OCI-LY7 (cell line): ENCODE data around the gene TAOK1. TPM values are rescaled to one million over a fixed set of nuclear protein-coding genes. Genes with fewer than 3 reads are reported as not detected.

Experiments
- BruUV-seq: library from RNA; stranded (reverse); fragments of 400-500 nt; replicated peaks from 2 replicates; lab custom pipeline; 2021; lab: Mats Ljungman, UMichigan
- CTCF ChIA-PET: fragments of 300-600 bp; sonication (Branson Sonifier 250); formaldehyde crosslinking; loops from one replicate; lab custom pipeline; 2022; ENCODE audit warnings: antibody characterized with exemption; ENCODE audit not compliant: unreplicated experiment; lab: Charles Lee
- POLR2A ChIA-PET: fragments of 300-600 bp; sonication (Branson Sonifier 250); formaldehyde crosslinking; loops from one replicate; lab custom pipeline; 2022; ENCODE audit warnings: antibody characterized with exemption; lab: Charles Lee
- DNase-seq: peaks from one replicate; pipeline ENCODE4 v3.0.0-alpha.2; 2015; ENCODE audit warnings: low spot score
- H2AFZ ChIP-seq: fragments of 200-600 bp; sonication (generic), shearing (Covaris generic); 2 replicates; pipeline ENCODE4 v1.6.1; 2014; ENCODE audit warnings: mild to moderate bottlenecking, antibody characterized with exemption, low read length, moderate library complexity
- H3K27ac ChIP-seq: fragments of 200-600 bp; sonication (generic); 2 replicates; pipeline ENCODE4 v1.5.1; 2014; ENCODE audit warnings: mixed run types, low read depth, mild to moderate bottlenecking, moderate library complexity, low read length, inconsistent platforms; ENCODE audit not compliant: poor library complexity, severe bottlenecking
- H3K36me3 ChIP-seq: fragments of 200-600 bp; sonication (generic); 2 replicates; pipeline ENCODE4 v1.6.1; 2014; ENCODE audit warnings: mild to moderate bottlenecking, antibody characterized with exemption, low read length, moderate library complexity, mixed read lengths; ENCODE audit not compliant: insufficient read depth
- H3K4me1 ChIP-seq: fragments of 200-600 bp; sonication (generic); 2 replicates; pipeline ENCODE4 v1.5.1; 2014; ENCODE audit warnings: mild to moderate bottlenecking, low read length; ENCODE audit not compliant: insufficient read depth, poor library complexity, severe bottlenecking
- H3K4me2 ChIP-seq: fragments of 200-600 bp; sonication (generic); 2 replicates; pipeline ENCODE4 v1.6.1; 2014; ENCODE audit warnings: mild to moderate bottlenecking, low read length
- H3K4me3 ChIP-seq: fragments of 200-600 bp; sonication (generic); 2 replicates; pipeline ENCODE4 v1.5.1; 2014; ENCODE audit warnings: mild to moderate bottlenecking, low read depth, low read length; ENCODE audit not compliant: poor library complexity, severe bottlenecking
- H3K79me2 ChIP-seq: fragments of 200-600 bp; sonication (generic); 2 replicates; pipeline ENCODE4 v1.6.1; 2016; ENCODE audit warnings: low read depth, mild to moderate bottlenecking, low read length, moderate library complexity, mixed read lengths; ENCODE audit not compliant: insufficient read depth
- H3K9me2 ChIP-seq: fragments of 200-600 bp; sonication (generic); 2 replicates; pipeline ENCODE4 v1.6.1; 2016; ENCODE audit warnings: mild to moderate bottlenecking, low read length, mixed read lengths; ENCODE audit not compliant: insufficient read depth
- H3K9me3 ChIP-seq: fragments of 200-600 bp; sonication (generic); 2 replicates; pipeline ENCODE4 v1.6.1; 2014; ENCODE audit warnings: mild to moderate bottlenecking, mixed run types, low read length, mixed read lengths
- H4K20me1 ChIP-seq: fragments of 200-600 bp; sonication (generic); 2 replicates; pipeline ENCODE4 v1.6.1; 2014; ENCODE audit warnings: mild to moderate bottlenecking, antibody characterized with exemption, low read length, moderate library complexity, mixed read lengths; ENCODE audit not compliant: insufficient read depth
- EZH2phosphoT487 ChIP-seq: fragments of 200-600 bp; sonication (generic); IDR thresholded peaks from 2 replicates; pipeline ENCODE4 v1.6.1; 2018; ENCODE audit warnings: low read depth, borderline replicate concordance, mild to moderate bottlenecking, mixed run types, antibody characterized with exemption, low read length, moderate library complexity, mixed read lengths
- intact Hi-C: fragments of 100-400 bp; cut with micrococcal nuclease; formaldehyde crosslinking; loops from one replicate; pipeline ENCODE4 v1.10.0; 2022; ENCODE audit not compliant: unreplicated experiment
- total RNA-seq, 2 experiments: library from RNA; depleted of rRNA in 1 of 2; stranded (reverse); fragments of >200 nt in 1 of 2; shearing (Covaris generic) in 1 of 2; gene quantifications; 2 replicates each; pipeline ENCODE4 v1.2.3, GENCODE V29; 2014 to 2022
- TF ChIP-seq, protein P1 (sequence below): fragments of 200-600 bp; sonication (generic); conservative IDR thresholded peaks from 2 replicates; pipeline ENCODE4 v1.5.1; 2014; ENCODE audit warnings: mild to moderate bottlenecking, antibody characterized with exemption, low read length, moderate library complexity, mixed read lengths

Gene TAOK1
- total RNA-seq, 2 experiments from 2014 or later, result 30.4 to 46.8 TPM

DNA sequence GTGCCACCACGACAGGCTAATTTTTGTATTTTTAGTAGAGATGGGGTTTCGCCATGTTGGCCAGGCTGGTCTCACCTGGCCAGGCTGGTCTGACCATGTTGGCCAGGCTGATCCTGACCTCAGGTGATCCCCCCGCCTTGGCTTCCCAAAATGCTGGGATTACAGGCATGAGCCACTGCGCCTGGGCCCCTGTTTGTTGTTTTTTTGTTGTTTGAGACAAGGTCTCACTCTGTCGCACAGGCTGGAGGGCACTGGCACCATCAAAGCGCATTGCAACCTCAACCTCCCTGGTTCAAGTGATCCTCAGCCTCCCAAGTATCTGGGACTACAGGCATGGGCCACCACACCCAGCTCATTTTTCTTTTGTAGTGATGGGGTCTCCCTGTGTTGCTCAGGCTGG, 43.7 kb upstream of the TAOK1 start:
- no peak for TF ChIP-seq EZH2phosphoT487
- TF ChIP-seq, protein P1, sequence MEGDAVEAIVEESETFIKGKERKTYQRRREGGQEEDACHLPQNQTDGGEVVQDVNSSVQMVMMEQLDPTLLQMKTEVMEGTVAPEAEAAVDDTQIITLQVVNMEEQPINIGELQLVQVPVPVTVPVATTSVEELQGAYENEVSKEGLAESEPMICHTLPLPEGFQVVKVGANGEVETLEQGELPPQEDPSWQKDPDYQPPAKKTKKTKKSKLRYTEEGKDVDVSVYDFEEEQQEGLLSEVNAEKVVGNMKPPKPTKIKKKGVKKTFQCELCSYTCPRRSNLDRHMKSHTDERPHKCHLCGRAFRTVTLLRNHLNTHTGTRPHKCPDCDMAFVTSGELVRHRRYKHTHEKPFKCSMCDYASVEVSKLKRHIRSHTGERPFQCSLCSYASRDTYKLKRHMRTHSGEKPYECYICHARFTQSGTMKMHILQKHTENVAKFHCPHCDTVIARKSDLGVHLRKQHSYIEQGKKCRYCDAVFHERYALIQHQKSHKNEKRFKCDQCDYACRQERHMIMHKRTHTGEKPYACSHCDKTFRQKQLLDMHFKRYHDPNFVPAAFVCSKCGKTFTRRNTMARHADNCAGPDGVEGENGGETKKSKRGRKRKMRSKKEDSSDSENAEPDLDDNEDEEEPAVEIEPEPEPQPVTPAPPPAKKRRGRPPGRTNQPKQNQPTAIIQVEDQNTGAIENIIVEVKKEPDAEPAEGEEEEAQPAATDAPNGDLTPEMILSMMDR, result no peak
- no peak for DNase-seq
- H2AFZ ChIP-seq, result no peak overlapping the region
- H3K4me2 ChIP-seq, result no peak overlapping the region
- no peaks in the 10 kb centered on the region for H3K9me2 ChIP-seq
- intact Hi-C loops, result no loop called here
- ChIA-PET CTCF (no interaction called here), POLR2A (interaction anchor here (0.7 to 1.5 kb wide), 2 partner anchors 15 to 17 kb away, joined by 5 to 7 read pairs; no protein-coding TSS in a partner anchor)
- H3K27ac ChIP-seq, result no peak overlapping the region
- no peaks in the 10 kb centered on the region for H3K79me2 ChIP-seq
- no peaks in the 10 kb centered on the region for H4K20me1 ChIP-seq
- H3K9me3 ChIP-seq, result no peaks in the 10 kb centered on the region
- no peaks in the 10 kb centered on the region for H3K4me1 ChIP-seq
- H3K4me3 ChIP-seq, result no peak overlapping the region
- H3K36me3 ChIP-seq, result no peaks in the 10 kb centered on the region
- BruUV-seq, result no TSS peak

DNA sequence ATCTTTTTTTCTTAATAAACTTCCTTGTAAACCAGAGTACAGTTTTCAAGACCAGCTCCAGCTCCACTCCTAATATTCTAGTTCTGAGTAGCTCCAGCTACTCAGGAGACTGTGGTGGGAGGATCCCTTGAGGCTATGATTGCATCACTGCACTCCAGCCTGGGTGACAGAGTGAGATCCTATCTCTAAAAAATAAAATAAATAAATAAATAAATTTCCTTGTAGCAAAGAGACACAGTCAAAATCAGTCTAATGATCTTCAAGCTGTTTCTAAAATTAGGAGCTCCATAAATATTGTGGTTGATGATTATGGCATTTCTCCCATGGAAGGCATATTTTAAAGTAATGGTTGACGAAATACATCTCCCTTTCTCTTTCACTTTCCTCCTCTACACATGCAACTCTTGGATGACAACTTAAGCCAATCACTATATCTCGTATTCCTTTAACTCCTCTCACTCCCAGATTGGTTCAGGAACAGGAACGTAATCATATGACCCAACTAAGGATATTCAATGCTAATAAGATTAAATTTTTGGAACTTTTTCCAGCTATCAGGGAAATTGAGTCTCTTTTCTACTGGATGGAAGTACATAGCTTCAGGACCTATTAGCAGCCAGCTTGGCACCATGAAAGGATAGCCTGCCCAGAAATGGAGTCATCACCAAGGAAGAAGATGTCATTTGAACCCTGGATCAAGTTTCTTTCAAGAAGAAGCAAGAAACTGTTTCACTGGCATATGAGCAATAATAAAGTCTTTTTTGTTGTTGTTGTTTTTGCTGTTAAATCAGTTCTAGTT, 42.1 kb upstream of the TAOK1 start:
- Histone ChIP-seq H3K27ac (no peak overlapping the region), H3K36me3 (no peaks in the 10 kb centered on the region), H3K4me1 (no peaks in the 10 kb centered on the region), H3K4me3 (no peak overlapping the region), H3K9me3 (no peaks in the 10 kb centered on the region), H3K9me2 (no peaks in the 10 kb centered on the region), H3K79me2 (no peaks in the 10 kb centered on the region), H3K4me2 (no peak overlapping the region), H4K20me1 (no peaks in the 10 kb centered on the region), H2AFZ (no peak overlapping the region)
- ChIA-PET POLR2A (interaction anchor here (0.6 to 1.5 kb wide), 4 partner anchors 9 to 179 kb away, joined by 3 to 7 read pairs (median 4); no protein-coding TSS in a partner anchor), CTCF (no interaction called here)
- intact Hi-C loops, result no loop called here
- no peak for TF ChIP-seq EZH2phosphoT487
- TF ChIP-seq, protein P1, result no peak
- BruUV-seq, result no TSS peak
- no peak for DNase-seq

DNA sequence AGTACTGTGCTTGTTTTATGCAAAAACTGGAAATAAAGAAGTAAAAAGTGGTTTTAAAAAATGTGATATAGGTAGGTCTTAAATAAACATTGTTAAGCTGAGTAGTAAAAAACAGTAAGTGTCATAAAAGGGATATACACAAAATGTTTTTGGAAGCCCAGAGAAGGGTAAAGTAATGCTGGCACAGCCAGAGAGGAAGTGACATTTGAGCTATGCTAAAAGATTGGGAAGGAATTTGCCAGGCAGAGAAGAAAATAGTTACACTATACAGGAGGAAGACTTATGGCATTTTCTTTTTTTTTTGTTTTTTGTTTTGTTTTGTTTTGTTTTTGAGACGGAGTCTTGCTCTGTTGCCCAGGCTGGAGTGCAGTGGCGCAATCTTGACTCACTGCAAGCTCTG, 40.8 kb upstream of the TAOK1 start:
- H3K9me3 ChIP-seq, result no peaks in the 10 kb centered on the region
- H3K9me2 ChIP-seq, result no peaks in the 10 kb centered on the region
- POLR2A ChIA-PET, result no interaction called here
- H3K4me3 ChIP-seq, result no peak overlapping the region
- DNase-seq, result no peak
- H3K4me2 ChIP-seq, result no peak overlapping the region
- H2AFZ ChIP-seq, result no peak overlapping the region
- CTCF ChIA-PET, result no interaction called here
- no peaks in the 10 kb centered on the region for H3K4me1 ChIP-seq
- intact Hi-C loops, result no loop called here
- no peak overlapping the region for H3K27ac ChIP-seq
- no peaks in the 10 kb centered on the region for H4K20me1 ChIP-seq
- no peaks in the 10 kb centered on the region for H3K79me2 ChIP-seq
- H3K36me3 ChIP-seq, result no peaks in the 10 kb centered on the region
- BruUV-seq, result no TSS peak
- TF ChIP-seq EZH2phosphoT487, result no peak
